Measurements from ENCODE around the gene CCNT1.
A peak's percentile ranks its signal among the peaks of the same experiment; 100 is the strongest.
"Not testable (repeated sequence)": the region's sequence is repeated elsewhere in the genome, so short reads cannot be mapped to it uniquely, and the experiment has no call there.

CCNT1 gene

GRCh38 chr12:48686615-48687334, 29.7 kb downstream of the CCNT1 start:
- no peak for TF ChIP-seq CTCF (IDR thresholded peaks at IDR 0.05; ENCODE audit: control insufficient read depth, insufficient read depth, low read depth, low read length, missing control alignments)
- DNase-seq (ENCODE audit: low read depth) = no peak
- no peak overlapping the region for H3K4me3 ChIP-seq (ENCODE audit: control insufficient read depth, low read depth, low read length)

GRCh38 chr12:48686037-48686595, 30.4 kb downstream of the CCNT1 start:
- no peak for DNase-seq (ENCODE audit: low read depth)
- H3K4me3 ChIP-seq (ENCODE audit: control insufficient read depth, low read depth, low read length) = no peak overlapping the region
- no peak for TF ChIP-seq CTCF (IDR thresholded peaks at IDR 0.05; ENCODE audit: control insufficient read depth, insufficient read depth, low read depth, low read length, missing control alignments)

- no peak for TF ChIP-seq CTCF (IDR thresholded peaks at IDR 0.05; ENCODE audit: control insufficient read depth, insufficient read depth, low read depth, low read length, missing control alignments)
- H3K4me3 ChIP-seq (ENCODE audit: control insufficient read depth, low read depth, low read length) = no peak overlapping the region
- DNase-seq (ENCODE audit: low read depth) = no peak
Measured at GRCh38 chr12:48683534-48683933, 33.0 kb downstream of the CCNT1 start.

DNA sequence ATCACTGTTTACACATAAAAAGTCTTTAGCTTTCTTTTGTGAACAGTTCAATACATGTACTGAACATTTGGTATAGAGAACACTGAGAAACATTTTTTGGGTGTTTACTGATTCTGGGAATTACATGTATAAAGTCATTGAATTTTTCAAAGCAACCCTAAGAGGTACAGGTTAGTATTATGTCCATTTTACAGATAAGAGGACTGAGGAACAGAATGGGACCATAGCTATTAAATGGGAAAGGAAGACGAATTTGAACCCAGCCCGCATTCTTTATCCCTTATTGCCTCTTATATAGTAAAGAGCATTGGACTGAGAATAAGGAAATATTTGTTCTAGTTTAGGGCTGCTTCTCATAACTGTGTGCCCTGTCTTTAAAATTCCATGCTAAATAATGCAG, 33.6 kb downstream of the CCNT1 start:
- TF ChIP-seq CTCF (IDR thresholded peaks at IDR 0.05; ENCODE audit: control insufficient read depth, insufficient read depth, low read depth, low read length, missing control alignments) = no peak
- DNase-seq (ENCODE audit: low read depth) = no peak
- H3K4me3 ChIP-seq (ENCODE audit: control insufficient read depth, low read depth, low read length) = peak overlapping the region; percentile 65; the same call in 1 of the 2 replicates

DNA sequence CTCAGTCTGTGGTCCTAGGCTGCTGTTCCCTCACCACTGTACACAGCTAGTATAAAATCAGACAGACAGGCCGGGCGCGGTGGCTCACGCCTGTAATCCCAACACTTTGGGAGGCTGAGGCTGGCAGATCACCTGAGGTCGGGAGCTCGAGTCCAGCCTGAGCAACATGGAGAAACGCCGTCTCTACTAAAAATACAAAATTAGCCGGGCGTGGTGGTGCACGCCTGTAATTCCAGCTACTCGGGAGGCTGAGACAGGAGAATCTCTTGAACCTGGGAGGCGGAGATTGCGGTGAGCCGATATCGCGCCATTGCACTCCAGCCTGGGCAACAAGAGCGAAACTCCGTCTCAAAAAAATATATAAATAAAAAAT, 34.0 kb downstream of the CCNT1 start:
- not testable (repeated sequence) for DNase-seq (ENCODE audit: low read depth)
- H3K4me3 ChIP-seq (ENCODE audit: control insufficient read depth, low read depth, low read length) = peak overlapping the region; percentile 65

DNA sequence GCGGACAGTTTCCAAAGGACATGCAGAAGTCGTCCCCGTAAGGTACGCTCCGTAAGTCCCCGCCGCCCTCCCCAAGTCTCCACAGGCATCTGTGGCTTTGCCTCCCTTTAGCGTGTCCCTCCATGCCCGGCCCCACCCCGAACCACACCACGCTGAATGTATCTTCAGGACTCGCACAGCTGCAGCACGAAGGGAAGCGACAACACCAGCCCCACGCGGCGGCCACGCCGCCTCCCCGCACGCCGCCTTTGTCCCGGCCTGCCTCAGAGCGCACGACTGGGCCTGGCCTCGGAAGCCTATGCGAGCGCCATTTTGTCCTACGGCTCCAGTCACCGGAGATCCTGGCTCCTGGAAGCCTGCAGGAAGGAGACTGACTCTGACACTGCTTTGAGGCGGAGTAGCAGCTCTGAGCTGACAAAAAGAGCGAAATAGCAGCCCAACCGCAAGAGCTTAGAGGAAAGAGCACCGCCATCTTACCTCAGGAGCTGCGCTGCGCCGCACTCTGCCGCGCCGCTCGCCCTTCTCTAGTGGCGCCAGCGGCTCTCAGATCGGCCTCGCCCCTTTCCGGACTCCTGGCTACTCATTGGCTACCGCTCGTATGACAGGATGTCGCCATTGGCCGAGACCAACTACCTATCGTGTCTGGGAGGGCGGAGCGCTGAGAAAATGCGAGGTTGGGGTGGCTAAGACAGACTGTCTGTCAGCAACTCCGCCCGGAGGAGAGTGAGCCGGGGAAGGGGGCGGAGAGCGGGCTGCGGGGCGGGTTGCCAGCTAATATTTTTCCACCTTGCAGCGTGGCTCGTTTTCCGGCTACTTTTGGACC, 34.6 kb downstream of the CCNT1 start, which contains the start of gene KANSL2:
Gene KANSL2, minus strand, starts transcription at position 529 of the 823 bp plus-strand sequence. CDS start 606 bp downstream, outside the sequence.
- H3K4me3 ChIP-seq (ENCODE audit: control insufficient read depth, low read depth, low read length) = peak within 1 kb of the TSS; percentile 84
- no peak for TF ChIP-seq CTCF (IDR thresholded peaks at IDR 0.05; ENCODE audit: control insufficient read depth, insufficient read depth, low read depth, low read length, missing control alignments)
- DNase-seq (ENCODE audit: low read depth) = peak; percentile 94

DNA sequence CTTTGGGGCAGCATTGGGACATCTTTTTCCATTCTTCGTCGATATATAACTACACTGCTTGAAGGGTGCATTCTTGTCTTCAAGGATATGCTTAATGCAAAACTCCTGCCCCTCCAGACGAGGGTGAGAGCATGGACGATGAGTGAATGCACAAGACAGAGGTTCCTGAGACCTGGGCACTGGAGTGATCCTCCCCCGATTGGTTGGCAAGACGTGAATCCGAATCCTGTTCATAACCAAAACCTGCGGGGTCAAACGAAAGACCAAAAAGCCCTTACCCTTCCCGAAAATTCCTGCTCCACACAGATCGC, 35.2 kb downstream of the CCNT1 start:
- H3K4me3 ChIP-seq (ENCODE audit: control insufficient read depth, low read depth, low read length) = peak overlapping the region; percentile 84
- DNase-seq (ENCODE audit: low read depth) = no peak
- TF ChIP-seq CTCF (IDR thresholded peaks at IDR 0.05; ENCODE audit: control insufficient read depth, insufficient read depth, low read depth, low read length, missing control alignments) = no peak

All from AG09309 (cell line).